Astrocyte of the cerebellum (primary cell): ENCODE results near the gene TTL.
A peak's percentile ranks its signal among the peaks of the same experiment; 100 is the strongest.

ENCODE experiments used
- DNase-seq: peaks from one replicate; pipeline ENCODE4 v3.0.0-alpha.2; 2011; ENCODE audit warnings: low read depth
- H3K4me3 ChIP-seq: 2 replicates; pipeline ENCODE4 v1.5.1; 2011; ENCODE audit warnings: mild to moderate bottlenecking, low read depth, low read length, moderate library complexity
- in situ Hi-C: cut with HindIII; loops from 2 replicates; pipeline ENCODE4 v1.10.0; 2017; ENCODE audit warnings: low sequenced_read_pairs
- TF ChIP-seq, protein P1 (sequence below): IDR thresholded peaks from 2 replicates; pipeline ENCODE4 v1.5.1; 2012; ENCODE audit warnings: low read length, low read depth, moderate library complexity, mild to moderate bottlenecking; ENCODE audit errors: missing control alignments

Gene TTL

DNA sequence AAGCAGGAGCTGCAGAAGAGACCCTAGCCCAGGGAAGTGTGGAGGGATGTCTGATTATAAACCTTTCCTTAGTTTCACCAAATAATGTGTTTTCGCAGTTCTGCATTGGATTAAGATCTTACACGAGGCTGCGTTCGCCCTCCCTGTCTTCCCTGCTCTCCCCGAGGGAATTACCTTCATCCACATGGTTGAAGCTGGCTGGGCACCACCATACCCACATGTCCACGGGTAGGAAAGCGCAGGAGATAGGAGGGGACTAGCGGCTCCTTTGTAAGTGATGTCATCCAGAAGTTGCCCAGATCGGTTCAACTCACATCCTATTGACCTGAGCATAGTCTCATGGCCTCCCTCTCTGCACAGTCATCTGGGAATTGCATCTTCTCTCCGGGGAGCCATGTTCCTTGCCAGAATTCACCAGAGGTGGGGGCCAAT lies 1.1 kb downstream of the TTL start:
- DNase-seq = no peak
- in situ Hi-C loops = no loop called here
- TF ChIP-seq, protein P1, sequence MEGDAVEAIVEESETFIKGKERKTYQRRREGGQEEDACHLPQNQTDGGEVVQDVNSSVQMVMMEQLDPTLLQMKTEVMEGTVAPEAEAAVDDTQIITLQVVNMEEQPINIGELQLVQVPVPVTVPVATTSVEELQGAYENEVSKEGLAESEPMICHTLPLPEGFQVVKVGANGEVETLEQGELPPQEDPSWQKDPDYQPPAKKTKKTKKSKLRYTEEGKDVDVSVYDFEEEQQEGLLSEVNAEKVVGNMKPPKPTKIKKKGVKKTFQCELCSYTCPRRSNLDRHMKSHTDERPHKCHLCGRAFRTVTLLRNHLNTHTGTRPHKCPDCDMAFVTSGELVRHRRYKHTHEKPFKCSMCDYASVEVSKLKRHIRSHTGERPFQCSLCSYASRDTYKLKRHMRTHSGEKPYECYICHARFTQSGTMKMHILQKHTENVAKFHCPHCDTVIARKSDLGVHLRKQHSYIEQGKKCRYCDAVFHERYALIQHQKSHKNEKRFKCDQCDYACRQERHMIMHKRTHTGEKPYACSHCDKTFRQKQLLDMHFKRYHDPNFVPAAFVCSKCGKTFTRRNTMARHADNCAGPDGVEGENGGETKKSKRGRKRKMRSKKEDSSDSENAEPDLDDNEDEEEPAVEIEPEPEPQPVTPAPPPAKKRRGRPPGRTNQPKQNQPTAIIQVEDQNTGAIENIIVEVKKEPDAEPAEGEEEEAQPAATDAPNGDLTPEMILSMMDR = no peak
- peak overlapping the region; percentile 81 for H3K4me3 ChIP-seq

DNA sequence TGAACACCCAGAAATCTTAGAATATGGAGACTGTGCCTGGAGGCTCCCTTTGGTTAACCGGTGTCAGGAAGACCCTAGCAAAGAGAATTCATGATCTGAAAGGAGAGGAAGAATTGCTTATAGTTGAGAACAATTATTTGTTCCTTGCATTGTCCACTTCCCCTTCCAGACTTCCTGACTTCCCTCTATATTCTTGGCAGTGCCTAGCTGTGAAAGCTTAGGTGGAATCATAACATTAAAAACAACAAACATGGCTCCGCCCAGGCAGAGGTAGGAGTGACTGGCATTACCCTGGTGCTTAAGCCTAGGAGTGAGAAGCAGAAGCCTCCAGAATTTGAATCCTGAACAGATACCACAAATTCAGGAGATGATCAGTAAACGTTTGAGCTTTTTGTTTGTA lies 1.9 kb downstream of the TTL start:
- no peak overlapping the region for H3K4me3 ChIP-seq
- no peak for DNase-seq
- TF ChIP-seq, protein P1 = no peak
- in situ Hi-C loops = no loop called here

DNA sequence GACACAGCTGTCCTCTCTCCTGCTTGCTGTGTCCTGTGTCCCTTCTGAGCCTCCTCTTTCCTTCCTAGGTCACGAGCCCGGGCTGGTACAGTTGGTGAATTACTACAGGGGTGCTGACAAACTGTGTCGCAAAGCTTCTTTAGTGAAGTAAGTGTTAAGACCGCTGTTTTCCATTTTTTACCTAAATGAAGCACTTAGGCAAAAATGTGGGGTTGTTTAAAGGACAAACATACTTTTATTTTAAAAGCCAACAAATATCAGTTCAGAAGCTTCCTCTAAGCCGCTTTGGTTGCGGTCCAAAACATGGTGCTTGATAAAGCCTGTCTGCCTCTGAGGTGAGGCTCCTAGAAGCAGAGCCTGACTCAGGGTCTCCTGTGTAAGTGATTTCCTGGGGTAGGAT lies 3.9 kb downstream of the TTL start:
- H3K4me3 ChIP-seq = no peak overlapping the region
- DNase-seq = no peak
- in situ Hi-C loops = no loop called here
- TF ChIP-seq, protein P1 = no peak

DNA sequence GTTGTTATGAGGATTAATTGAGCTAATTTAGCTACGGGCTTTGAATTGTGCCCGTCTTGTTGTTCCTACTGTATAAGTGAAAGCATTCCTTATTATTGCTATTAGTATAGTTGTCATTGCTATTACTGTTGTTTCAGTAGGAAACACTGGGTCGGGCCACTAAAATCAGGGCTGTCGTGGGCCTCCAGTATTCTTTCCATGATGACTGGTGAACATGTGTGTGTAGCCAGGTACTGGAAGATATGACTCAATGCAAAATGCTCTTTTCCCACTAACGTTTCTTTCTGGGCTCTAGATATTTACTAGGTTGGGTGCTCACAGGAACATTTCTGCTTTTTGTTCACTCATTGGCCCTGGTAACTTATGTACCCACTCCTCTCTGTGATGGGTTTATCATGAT lies 4.9 kb downstream of the TTL start:
- in situ Hi-C loops = no loop called here
- no peak for DNase-seq
- TF ChIP-seq, protein P1 = no peak

DNA sequence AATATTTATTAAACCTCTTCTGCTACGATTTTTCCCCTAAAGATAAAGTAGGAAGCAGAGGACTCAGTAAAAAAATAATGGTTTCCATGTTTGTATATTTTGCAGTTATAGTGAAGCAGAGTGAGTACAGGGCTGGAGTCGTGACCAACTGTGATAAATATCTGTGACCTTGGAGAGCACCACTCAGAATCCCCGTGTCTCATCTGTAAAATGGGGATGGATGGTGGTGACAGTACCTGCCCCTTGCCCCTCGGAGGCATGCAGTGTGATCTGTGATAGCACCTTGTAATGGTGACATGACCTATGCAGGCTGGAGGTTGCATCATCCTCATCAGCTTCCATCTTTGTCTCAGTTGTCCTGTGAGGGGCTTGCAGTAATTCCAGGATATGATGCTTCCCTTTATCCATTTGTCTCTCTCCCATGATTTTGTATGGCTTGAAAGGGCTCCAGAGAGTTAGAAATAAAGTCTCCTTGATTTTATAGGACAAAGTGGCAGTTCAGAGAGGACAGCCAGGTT lies 5.5 kb downstream of the TTL start:
- in situ Hi-C loops = no loop called here
- no peak overlapping the region for H3K4me3 ChIP-seq
- no peak for DNase-seq

More for the DNA sequence above, 4.9 kb downstream of the TTL start:
- H3K4me3 ChIP-seq = no peak overlapping the region

DNA sequence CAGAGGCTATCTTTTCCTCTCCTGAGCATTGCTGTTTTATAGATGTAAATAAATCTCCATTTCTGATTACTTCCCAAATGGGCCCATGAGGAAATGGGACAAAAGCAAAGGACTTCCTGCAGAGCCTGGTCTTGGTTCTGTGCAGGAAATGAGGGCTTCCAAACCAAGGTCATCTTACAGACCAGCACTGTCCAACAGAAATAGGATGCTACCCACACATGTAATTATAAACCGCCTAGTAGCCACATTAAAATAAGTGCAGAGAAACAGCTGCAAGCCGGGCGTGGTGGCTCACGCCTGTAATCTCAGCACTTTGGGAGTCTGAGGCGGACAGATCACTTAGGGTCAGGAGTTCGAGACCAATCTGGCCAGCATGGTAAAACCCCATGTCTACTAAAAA lies 6.2 kb downstream of the TTL start:
- in situ Hi-C loops = no loop called here
- no peak for DNase-seq
- TF ChIP-seq, protein P1 = no peak
- no peak overlapping the region for H3K4me3 ChIP-seq

More for the DNA sequence above, 5.5 kb downstream of the TTL start:
- TF ChIP-seq, protein P1 = no peak
